ENCODE results near the gene MRPL14.
"Not testable (repeated sequence)": the region's sequence is repeated elsewhere in the genome, so short reads cannot be mapped to it uniquely, and the experiment has no call there.

Gene MRPL14

GRCh38 chr6:44097782-44098317, 29.4 kb downstream of the MRPL14 start:
- H3K27ac ChIP-seq (ENCODE audit: low read length), result no peak overlapping the region
- no peak overlapping the region for H3K9ac ChIP-seq (ENCODE audit: low read length in 2 of 2)
- H3K27me3 ChIP-seq (ENCODE audit: control insufficient read depth in 1 of 2, insufficient read depth in 2 of 2, low read length in 2 of 2), result no peaks in the 10 kb centered on the region
- H3K9me3 ChIP-seq (ENCODE audit: control insufficient read depth in 2 of 2, low read length in 2 of 2), result no peaks in the 10 kb centered on the region
- H3K4me1 ChIP-seq (ENCODE audit: control insufficient read depth, insufficient read depth, low read length), result no peaks in the 10 kb centered on the region
- no peak overlapping the region for H3K4me3 ChIP-seq (ENCODE audit: low read length in 2 of 2)
- no peaks in the 10 kb centered on the region for H3K36me3 ChIP-seq (ENCODE audit: control insufficient read depth in 2 of 2, insufficient read depth in 2 of 2, low read length in 2 of 2)

- Histone ChIP-seq H3K9ac (ENCODE audit: low read length in 2 of 2) (no peak overlapping the region), H3K36me3 (ENCODE audit: control insufficient read depth in 2 of 2, insufficient read depth in 2 of 2, low read length in 2 of 2) (no peaks in the 10 kb centered on the region), H3K27ac (ENCODE audit: low read length) (no peak overlapping the region), H3K27me3 (ENCODE audit: control insufficient read depth in 1 of 2, insufficient read depth in 2 of 2, low read length in 2 of 2) (no peaks in the 10 kb centered on the region), H3K4me3 (ENCODE audit: low read length in 2 of 2) (no peak overlapping the region), H3K4me1 (ENCODE audit: control insufficient read depth, insufficient read depth, low read length) (no peaks in the 10 kb centered on the region), H3K9me3 (ENCODE audit: control insufficient read depth in 2 of 2, low read length in 2 of 2) (no peaks in the 10 kb centered on the region)
These were observed 30.6 kb downstream of the MRPL14 start for GRCh38 chr6:44096612-44097011.

GRCh38 chr6:44095243-44095623, 32.0 kb downstream of the MRPL14 start:
- not testable (repeated sequence) for H3K4me1 ChIP-seq (ENCODE audit: control insufficient read depth, insufficient read depth, low read length); H3K36me3 ChIP-seq (ENCODE audit: control insufficient read depth in 2 of 2, insufficient read depth in 2 of 2, low read length in 2 of 2); H3K9ac ChIP-seq (ENCODE audit: low read length in 2 of 2); H3K9me3 ChIP-seq (ENCODE audit: control insufficient read depth in 2 of 2, low read length in 2 of 2); H3K27me3 ChIP-seq (ENCODE audit: control insufficient read depth in 1 of 2, insufficient read depth in 2 of 2, low read length in 2 of 2); H3K4me3 ChIP-seq (ENCODE audit: low read length in 2 of 2); H3K27ac ChIP-seq (ENCODE audit: low read length)

DNA sequence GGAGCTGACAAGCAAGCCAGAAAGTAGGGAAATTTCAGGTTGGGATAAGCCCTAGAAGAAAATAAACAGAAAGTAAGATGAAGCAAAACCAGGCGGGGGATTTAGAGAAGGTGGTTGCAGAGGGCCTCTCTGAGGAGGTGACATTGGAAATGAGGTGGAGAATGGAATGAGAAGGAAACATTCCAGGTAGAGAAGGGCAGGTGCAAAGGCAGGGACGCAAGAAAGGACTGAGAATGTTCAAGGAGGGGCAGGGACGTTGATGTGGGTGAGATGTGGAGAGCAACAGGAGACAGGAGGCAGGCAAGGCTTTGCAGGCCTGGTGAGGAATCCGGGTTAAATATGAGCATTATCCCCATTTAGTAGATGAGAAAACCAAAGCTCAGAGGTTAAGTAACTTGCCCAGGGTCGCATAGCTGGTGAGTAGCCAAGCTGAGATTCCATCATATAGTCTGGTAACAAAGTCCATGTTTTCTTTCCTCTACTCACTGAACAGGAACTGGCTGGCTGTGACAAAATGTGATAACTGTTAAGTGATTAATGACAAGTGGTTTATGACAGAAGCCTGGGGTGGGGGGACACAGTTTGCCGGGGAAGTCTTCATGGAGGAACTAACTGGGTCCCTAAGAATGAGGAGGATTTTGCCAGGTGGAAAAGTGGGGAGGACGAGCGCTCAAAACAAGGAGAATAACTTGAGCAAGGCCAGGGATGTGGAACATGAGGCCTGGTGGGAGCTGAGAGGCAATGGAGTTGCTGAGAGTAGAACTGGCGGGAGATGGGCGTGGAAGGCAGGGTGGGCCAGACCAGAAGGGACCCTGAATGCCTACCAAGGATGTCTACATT, 32.6 kb downstream of the MRPL14 start:
- Histone ChIP-seq H3K9me3 (ENCODE audit: control insufficient read depth in 2 of 2, low read length in 2 of 2) (no peaks in the 10 kb centered on the region), H3K27me3 (ENCODE audit: control insufficient read depth in 1 of 2, insufficient read depth in 2 of 2, low read length in 2 of 2) (no peaks in the 10 kb centered on the region), H3K9ac (ENCODE audit: low read length in 2 of 2) (no peak overlapping the region), H3K4me3 (ENCODE audit: low read length in 2 of 2) (no peak overlapping the region), H3K27ac (ENCODE audit: low read length) (no peak overlapping the region), H3K36me3 (ENCODE audit: control insufficient read depth in 2 of 2, insufficient read depth in 2 of 2, low read length in 2 of 2) (no peaks in the 10 kb centered on the region), H3K4me1 (ENCODE audit: control insufficient read depth, insufficient read depth, low read length) (no peaks in the 10 kb centered on the region)

DNA sequence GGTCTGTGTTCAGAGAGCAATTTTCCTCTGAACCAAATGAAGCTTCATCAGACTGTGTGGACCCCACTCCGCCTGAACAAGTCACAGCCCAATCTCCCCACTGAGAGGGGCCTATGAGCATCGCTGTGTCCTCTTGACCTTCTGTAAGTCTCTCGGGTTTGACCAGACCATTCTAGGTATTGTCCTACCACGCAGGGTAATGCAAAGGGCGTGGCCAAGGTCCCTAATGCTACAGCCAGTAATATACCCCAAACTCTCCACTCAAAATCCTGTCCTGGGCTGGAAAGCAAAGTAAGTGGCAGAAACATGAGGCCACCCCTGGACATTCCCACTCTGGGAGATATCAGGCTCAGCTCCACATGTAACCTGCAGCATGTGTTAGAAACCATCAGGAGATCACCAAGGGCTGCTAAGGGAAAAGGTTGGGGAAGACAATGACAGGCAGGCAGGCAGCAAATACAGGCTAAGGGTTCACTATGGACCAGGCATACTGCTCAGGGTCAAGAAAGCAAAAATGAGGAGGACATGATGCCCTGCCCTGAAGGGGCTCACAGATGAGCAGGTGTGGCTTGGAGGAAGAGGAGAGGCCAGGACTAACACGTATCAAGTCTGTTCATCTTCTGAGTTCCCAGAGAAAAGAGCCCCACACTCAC, 33.4 kb downstream of the MRPL14 start:
- Histone ChIP-seq H3K36me3 (ENCODE audit: control insufficient read depth in 2 of 2, insufficient read depth in 2 of 2, low read length in 2 of 2) (no peaks in the 10 kb centered on the region), H3K27ac (ENCODE audit: low read length) (no peak overlapping the region), H3K9ac (ENCODE audit: low read length in 2 of 2) (no peak overlapping the region), H3K9me3 (ENCODE audit: control insufficient read depth in 2 of 2, low read length in 2 of 2) (no peaks in the 10 kb centered on the region), H3K4me3 (ENCODE audit: low read length in 2 of 2) (no peak overlapping the region), H3K4me1 (ENCODE audit: control insufficient read depth, insufficient read depth, low read length) (no peaks in the 10 kb centered on the region), H3K27me3 (ENCODE audit: control insufficient read depth in 1 of 2, insufficient read depth in 2 of 2, low read length in 2 of 2) (no peaks in the 10 kb centered on the region)

GRCh38 chr6:44093066-44093465, 34.2 kb downstream of the MRPL14 start:
- H3K9me3 ChIP-seq (ENCODE audit: control insufficient read depth in 2 of 2, low read length in 2 of 2), result no peaks in the 10 kb centered on the region
- H3K27ac ChIP-seq (ENCODE audit: low read length), result no peak overlapping the region
- H3K9ac ChIP-seq (ENCODE audit: low read length in 2 of 2), result no peak overlapping the region
- H3K27me3 ChIP-seq (ENCODE audit: control insufficient read depth in 1 of 2, insufficient read depth in 2 of 2, low read length in 2 of 2), result no peaks in the 10 kb centered on the region
- H3K4me1 ChIP-seq (ENCODE audit: control insufficient read depth, insufficient read depth, low read length), result no peaks in the 10 kb centered on the region
- no peak overlapping the region for H3K4me3 ChIP-seq (ENCODE audit: low read length in 2 of 2)
- no peaks in the 10 kb centered on the region for H3K36me3 ChIP-seq (ENCODE audit: control insufficient read depth in 2 of 2, insufficient read depth in 2 of 2, low read length in 2 of 2)

GRCh38 chr6:44091981-44092884, 35.0 kb downstream of the MRPL14 start:
- H3K4me3 ChIP-seq (ENCODE audit: low read length in 2 of 2), result no peak overlapping the region
- no peaks in the 10 kb centered on the region for H3K4me1 ChIP-seq (ENCODE audit: control insufficient read depth, insufficient read depth, low read length)
- no peaks in the 10 kb centered on the region for H3K9me3 ChIP-seq (ENCODE audit: control insufficient read depth in 2 of 2, low read length in 2 of 2)
- no peak overlapping the region for H3K9ac ChIP-seq (ENCODE audit: low read length in 2 of 2)
- no peaks in the 10 kb centered on the region for H3K27me3 ChIP-seq (ENCODE audit: control insufficient read depth in 1 of 2, insufficient read depth in 2 of 2, low read length in 2 of 2)
- no peak overlapping the region for H3K27ac ChIP-seq (ENCODE audit: low read length)
- H3K36me3 ChIP-seq (ENCODE audit: control insufficient read depth in 2 of 2, insufficient read depth in 2 of 2, low read length in 2 of 2), result no peaks in the 10 kb centered on the region

- not testable (repeated sequence) for H3K27me3 ChIP-seq (ENCODE audit: control insufficient read depth in 1 of 2, insufficient read depth in 2 of 2, low read length in 2 of 2)
These were observed 35.9 kb downstream of the MRPL14 start for GRCh38 chr6:44091356-44091755.

DNA sequence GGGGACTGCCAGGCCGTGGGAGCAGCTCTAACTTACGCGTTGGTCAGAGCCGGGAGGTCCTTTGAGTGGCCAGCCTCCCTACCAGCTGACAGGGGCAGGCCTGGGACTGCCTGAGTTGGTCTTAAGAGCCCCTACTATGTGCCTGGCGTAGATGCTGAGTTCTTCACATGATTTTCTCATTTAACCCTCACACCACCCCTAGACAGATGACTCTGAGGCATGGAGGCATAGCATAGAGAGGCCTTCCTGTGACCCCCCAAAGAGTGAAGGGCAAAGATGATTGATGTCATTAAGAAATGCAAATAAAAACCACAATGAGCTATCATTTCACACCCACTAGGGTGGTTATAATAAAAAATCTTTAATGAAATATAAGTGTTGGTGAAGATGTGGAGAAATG, 36.8 kb downstream of the MRPL14 start:
- no peak overlapping the region for H3K27ac ChIP-seq (ENCODE audit: low read length)
- H3K9me3 ChIP-seq (ENCODE audit: control insufficient read depth in 2 of 2, low read length in 2 of 2), result no peaks in the 10 kb centered on the region
- no peaks in the 10 kb centered on the region for H3K27me3 ChIP-seq (ENCODE audit: control insufficient read depth in 1 of 2, insufficient read depth in 2 of 2, low read length in 2 of 2)
- H3K4me1 ChIP-seq (ENCODE audit: control insufficient read depth, insufficient read depth, low read length), result peaks cover 4% of the 10 kb centered on the region
- H3K4me3 ChIP-seq (ENCODE audit: low read length in 2 of 2), result no peak overlapping the region
- no peak overlapping the region for H3K9ac ChIP-seq (ENCODE audit: low read length in 2 of 2)
- no peaks in the 10 kb centered on the region for H3K36me3 ChIP-seq (ENCODE audit: control insufficient read depth in 2 of 2, insufficient read depth in 2 of 2, low read length in 2 of 2)

More at GRCh38 chr6:44091356-44091755, 35.9 kb downstream of the MRPL14 start:
- H3K27ac ChIP-seq (ENCODE audit: low read length); H3K9me3 ChIP-seq (ENCODE audit: control insufficient read depth in 2 of 2, low read length in 2 of 2); H3K4me1 ChIP-seq (ENCODE audit: control insufficient read depth, insufficient read depth, low read length); H3K36me3 ChIP-seq (ENCODE audit: control insufficient read depth in 2 of 2, insufficient read depth in 2 of 2, low read length in 2 of 2); H3K4me3 ChIP-seq (ENCODE audit: low read length in 2 of 2); H3K9ac ChIP-seq (ENCODE audit: low read length in 2 of 2): not testable (repeated sequence)

GRCh38 chr6:44088827-44089590, 38.2 kb downstream of the MRPL14 start:
- Histone ChIP-seq H3K9ac (ENCODE audit: low read length in 2 of 2) (no peak overlapping the region), H3K27ac (ENCODE audit: low read length) (no peak overlapping the region), H3K9me3 (ENCODE audit: control insufficient read depth in 2 of 2, low read length in 2 of 2) (no peaks in the 10 kb centered on the region), H3K4me1 (ENCODE audit: control insufficient read depth, insufficient read depth, low read length) (peaks cover 4% of the 10 kb centered on the region), H3K27me3 (ENCODE audit: control insufficient read depth in 1 of 2, insufficient read depth in 2 of 2, low read length in 2 of 2) (no peaks in the 10 kb centered on the region), H3K36me3 (ENCODE audit: control insufficient read depth in 2 of 2, insufficient read depth in 2 of 2, low read length in 2 of 2) (no peaks in the 10 kb centered on the region), H3K4me3 (ENCODE audit: low read length in 2 of 2) (no peak overlapping the region)
